ENCODE results near the gene WDR64.

DNA sequence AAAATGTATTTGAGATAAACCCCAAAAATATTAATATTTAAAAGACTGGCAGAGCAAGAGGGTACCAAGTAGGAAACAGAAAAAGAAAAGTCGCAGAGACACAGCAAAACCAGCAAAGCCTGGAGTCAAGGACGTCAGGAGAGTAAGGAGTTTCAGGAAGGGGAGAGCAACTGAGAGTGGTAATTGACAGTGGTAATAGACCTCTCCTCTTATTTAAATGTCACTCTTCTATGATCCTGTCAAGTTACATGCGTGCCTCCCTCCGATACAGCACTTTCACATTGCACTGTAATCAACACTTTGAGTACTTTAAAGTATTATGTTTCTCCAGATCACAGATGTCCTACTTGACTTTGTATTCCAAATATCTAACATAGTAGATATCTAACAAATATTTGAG lies 113.3 kb downstream of the WDR64 start:
- TF ChIP-seq CTCF (optimal IDR thresholded peaks at IDR 0.05 in 1 of 3, IDR thresholded peaks at IDR 0.05 in 1 of 3, conservative IDR thresholded peaks at IDR 0.05 in 1 of 3; ENCODE audit: extremely low read depth in 1 of 3, insufficient read depth in 2 of 3, low read length in 3 of 3) (no peak), EZH2 (IDR thresholded peaks at IDR 0.05; ENCODE audit: low read length) (no peak)
